Bronchial epithelial cell (primary cell): ENCODE measurements around the gene TINAGL1. TPM values are rescaled to one million over a fixed set of nuclear protein-coding genes. Genes with fewer than 3 reads are reported as not detected.

Experiments used
- DNase-seq: peaks from one replicate; pipeline ENCODE4 v3.0.0-alpha.2; 2010; ENCODE audit warnings: low read depth
- FAIRE-seq: peaks from 2 replicates; lab custom pipeline; 2011; peaks lifted over from hg19 to GRCh38; lab: Jason Lieb, UNC
- H3K27me3 ChIP-seq: 2 replicates; pipeline ENCODE4 v1.5.1; 2011; ENCODE audit warnings: low read length; ENCODE audit not compliant: control insufficient read depth, insufficient read depth
- H3K36me3 ChIP-seq: 2 replicates; pipeline ENCODE4 v1.5.1; 2011; ENCODE audit warnings: low read length; ENCODE audit not compliant: control insufficient read depth, insufficient read depth
- H3K4me3 ChIP-seq: 2 replicates; pipeline ENCODE4 v1.5.1; 2011; ENCODE audit warnings: mild to moderate bottlenecking, low read depth, low read length, control low read depth
- total RNA-seq: library from RNA; depleted of rRNA; stranded (reverse); fragments of >200 nt; gene quantifications from 2 replicates; pipeline ENCODE4 v1.2.1, GENCODE V29; 2014
- TF ChIP-seq, protein P1 (sequence below): IDR thresholded peaks from 2 replicates; pipeline ENCODE4 v1.5.1; 2011; ENCODE audit warnings: mild to moderate bottlenecking, moderate library complexity, low read length, control low read depth, inconsistent platforms; ENCODE audit not compliant: insufficient read depth, severe bottlenecking

TINAGL1 gene
- total RNA-seq, 1 donor from 2014 or later, result 154 TPM

DNA sequence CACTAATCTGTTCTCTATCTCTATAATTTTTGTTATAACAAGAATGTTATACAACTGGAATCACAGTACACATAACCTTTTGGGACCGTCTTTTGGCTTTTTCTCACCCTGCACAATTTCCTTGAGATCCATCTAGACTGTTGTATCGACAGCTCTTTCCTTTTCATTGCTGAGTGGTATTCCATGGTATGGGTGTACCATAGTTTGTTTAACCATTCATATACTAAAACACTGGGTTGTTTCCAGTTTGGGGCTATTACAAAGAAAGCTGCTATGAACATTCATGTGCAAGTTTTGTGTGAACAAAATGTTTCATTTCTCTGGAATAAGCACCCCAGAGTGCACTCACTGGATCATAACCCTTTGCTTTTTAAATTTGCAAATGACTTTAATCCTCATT lies 25.8 kb downstream of the TINAGL1 start:
- Histone ChIP-seq H3K27me3 (no peaks in the 10 kb centered on the region), H3K4me3 (no peak overlapping the region), H3K36me3 (no peaks in the 10 kb centered on the region)
- DNase-seq, result no peak
- FAIRE-seq, result peak; percentile 47
- TF ChIP-seq, protein P1, sequence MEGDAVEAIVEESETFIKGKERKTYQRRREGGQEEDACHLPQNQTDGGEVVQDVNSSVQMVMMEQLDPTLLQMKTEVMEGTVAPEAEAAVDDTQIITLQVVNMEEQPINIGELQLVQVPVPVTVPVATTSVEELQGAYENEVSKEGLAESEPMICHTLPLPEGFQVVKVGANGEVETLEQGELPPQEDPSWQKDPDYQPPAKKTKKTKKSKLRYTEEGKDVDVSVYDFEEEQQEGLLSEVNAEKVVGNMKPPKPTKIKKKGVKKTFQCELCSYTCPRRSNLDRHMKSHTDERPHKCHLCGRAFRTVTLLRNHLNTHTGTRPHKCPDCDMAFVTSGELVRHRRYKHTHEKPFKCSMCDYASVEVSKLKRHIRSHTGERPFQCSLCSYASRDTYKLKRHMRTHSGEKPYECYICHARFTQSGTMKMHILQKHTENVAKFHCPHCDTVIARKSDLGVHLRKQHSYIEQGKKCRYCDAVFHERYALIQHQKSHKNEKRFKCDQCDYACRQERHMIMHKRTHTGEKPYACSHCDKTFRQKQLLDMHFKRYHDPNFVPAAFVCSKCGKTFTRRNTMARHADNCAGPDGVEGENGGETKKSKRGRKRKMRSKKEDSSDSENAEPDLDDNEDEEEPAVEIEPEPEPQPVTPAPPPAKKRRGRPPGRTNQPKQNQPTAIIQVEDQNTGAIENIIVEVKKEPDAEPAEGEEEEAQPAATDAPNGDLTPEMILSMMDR, result no peak

DNA sequence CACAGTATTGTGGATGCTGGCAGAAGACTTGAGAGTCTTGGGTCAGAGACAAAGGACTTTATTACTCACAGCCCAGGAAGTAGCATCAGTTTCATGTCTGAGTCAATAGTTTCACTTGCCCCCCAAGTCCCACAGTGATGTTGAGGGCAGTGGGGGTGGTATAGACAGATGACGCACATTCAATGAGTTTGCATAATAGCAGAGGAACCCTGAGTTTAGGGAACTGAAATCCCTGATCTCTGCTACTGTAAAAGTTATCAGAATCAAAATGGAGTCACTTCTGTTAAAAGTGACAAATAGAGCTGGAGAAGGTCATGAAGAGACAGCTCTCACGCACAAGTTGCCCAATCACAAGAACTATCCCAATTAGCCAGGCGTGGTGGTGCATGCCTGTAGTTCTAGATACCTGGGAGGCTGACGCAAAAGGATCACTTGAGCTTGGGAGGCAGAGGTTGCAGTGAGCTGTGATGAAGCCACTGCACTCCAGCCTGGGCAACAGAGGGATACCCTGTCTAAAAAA lies 29.7 kb downstream of the TINAGL1 start:
- no peaks in the 10 kb centered on the region for H3K27me3 ChIP-seq
- DNase-seq (peak; percentile 74), FAIRE-seq (peak; percentile 58)
- no peak overlapping the region for H3K4me3 ChIP-seq
- TF ChIP-seq, protein P1, result no peak
- H3K36me3 ChIP-seq, result no peaks in the 10 kb centered on the region

DNA sequence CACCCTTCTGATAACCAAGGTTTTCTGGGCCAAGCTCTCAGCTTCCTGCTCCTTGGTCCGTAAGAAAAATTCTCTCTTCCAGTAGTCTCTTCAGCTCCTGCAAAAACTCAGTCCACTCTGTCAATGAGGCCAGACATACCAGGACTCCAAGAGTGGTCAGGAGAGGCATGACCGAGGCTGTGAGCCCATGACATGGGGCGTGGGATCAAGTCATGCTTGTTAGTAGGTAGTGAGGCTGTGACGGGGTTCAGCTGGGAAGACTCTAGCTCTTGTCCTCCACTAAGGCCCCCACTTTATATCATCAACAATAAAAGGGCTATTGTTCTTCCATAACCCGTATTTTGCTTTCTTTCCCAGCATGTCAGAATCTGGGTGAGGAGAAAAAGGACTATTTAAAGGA lies 31.0 kb downstream of the TINAGL1 start:
- DNase-seq, result no peak

DNA sequence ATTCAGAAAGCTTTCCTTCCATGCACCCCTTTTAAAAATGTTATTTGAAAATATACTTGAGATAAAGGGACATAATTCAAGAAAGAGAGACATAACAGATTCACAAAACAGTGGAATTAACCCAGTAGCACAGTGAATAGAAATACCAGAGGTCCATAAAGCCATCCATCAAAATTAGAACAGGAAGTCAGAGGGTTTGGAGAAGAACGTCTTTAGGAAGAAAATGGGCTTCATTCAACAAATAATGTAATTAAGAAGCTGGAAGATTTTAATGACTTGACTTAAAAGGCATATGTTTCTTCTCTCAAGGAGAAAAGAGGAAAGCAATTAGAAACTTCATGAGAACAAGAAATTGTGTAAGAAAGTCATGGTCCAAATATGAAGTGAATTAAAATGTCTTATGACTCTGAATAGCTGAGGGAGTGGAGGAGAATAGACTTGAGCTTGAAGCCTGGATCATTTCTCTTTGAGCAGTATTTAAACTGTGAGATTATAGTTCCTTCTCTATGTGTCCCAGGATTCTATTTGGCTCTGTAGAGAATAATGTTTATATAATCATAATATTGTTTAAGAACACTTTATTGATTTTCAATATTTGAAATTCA lies 33.3 kb downstream of the TINAGL1 start:
- Histone ChIP-seq H3K36me3 (no peaks in the 10 kb centered on the region), H3K27me3 (no peaks in the 10 kb centered on the region), H3K4me3 (no peak overlapping the region)
- FAIRE-seq (no peak), DNase-seq (no peak)
- TF ChIP-seq, protein P1, result no peak

More for the DNA sequence above, 31.0 kb downstream of the TINAGL1 start:
- FAIRE-seq, result no peak
- TF ChIP-seq, protein P1, result no peak
- H3K4me3 ChIP-seq, result no peak overlapping the region
- no peaks in the 10 kb centered on the region for H3K36me3 ChIP-seq
- H3K27me3 ChIP-seq, result no peaks in the 10 kb centered on the region

DNA sequence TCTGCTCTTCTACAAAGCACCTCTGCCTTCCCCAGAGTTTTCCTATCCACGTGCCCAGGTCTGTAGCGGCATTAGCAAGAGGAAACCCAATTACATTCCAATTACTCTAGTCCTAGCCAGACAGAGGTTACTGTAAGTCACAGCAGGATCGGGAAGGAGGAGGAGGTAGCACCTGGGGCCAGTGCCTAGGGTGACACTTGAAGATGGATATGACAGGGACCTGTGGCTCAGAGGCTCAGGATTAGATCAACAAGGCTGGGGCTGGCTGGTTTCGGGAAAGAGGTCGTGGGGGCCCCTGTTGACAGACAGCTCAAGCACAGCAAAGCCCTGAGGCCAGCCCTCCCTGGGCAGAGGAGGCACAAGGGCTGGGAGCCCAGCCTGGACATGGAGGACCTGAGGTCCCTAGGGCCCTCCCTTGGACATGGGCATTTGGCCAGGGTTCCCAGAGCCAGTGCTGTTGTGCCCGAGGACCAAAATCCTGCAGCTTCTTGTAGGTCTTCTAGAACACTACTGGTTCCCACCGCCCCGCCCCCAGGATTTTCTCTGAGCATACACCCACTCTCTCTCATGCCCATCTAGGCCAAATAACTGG lies 38.2 kb downstream of the TINAGL1 start:
- Histone ChIP-seq H3K36me3 (no peaks in the 10 kb centered on the region), H3K4me3 (no peak overlapping the region), H3K27me3 (peaks cover 17% of the 10 kb centered on the region)
- DNase-seq (no peak), FAIRE-seq (no peak)
- TF ChIP-seq, protein P1, result no peak

DNA sequence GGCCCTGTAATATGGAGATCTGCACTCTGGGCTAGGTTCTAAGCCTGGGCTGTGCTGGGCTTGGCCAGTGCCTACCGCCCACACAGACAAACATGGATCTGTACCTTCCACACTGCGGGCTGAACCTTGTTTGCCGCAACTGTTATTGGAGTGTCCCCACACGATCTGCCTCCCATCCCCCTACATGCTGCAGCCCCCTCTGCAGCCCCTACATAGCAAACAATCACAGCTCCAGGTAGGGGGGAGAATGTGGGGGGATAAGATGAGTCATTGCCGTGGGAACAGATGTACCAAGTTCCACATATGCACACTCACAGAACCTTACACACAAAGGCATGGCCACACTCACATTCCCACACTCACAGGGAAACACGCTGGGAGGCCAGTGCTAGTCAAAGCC lies 39.1 kb downstream of the TINAGL1 start:
- FAIRE-seq, result no peak
- Histone ChIP-seq H3K27me3 (peaks cover 17% of the 10 kb centered on the region), H3K36me3 (no peaks in the 10 kb centered on the region), H3K4me3 (no peak overlapping the region)
- DNase-seq, result no peak
- TF ChIP-seq, protein P1, result no peak
